Mucosa of stomach (tissue), 1 donor: ENCODE measurements around the gene TNRC18.
"Not testable (repeated sequence)": the region's sequence is repeated elsewhere in the genome, so short reads cannot be mapped to it uniquely, and the experiment has no call there.

Experiments
- H3K27me3 ChIP-seq: one replicate; pipeline ENCODE4 v1.7.0; 2013; ENCODE audit warnings: mild to moderate bottlenecking, low read length; ENCODE audit not compliant: control insufficient read depth, insufficient read depth
- H3K36me3 ChIP-seq: one replicate; pipeline ENCODE4 v1.7.0; 2013; ENCODE audit warnings: low read length; ENCODE audit not compliant: control insufficient read depth, insufficient read depth
- H3K4me1 ChIP-seq: one replicate; pipeline ENCODE4 v1.7.0; 2013; ENCODE audit warnings: mild to moderate bottlenecking, low read length; ENCODE audit not compliant: control insufficient read depth, insufficient read depth
- H3K4me3 ChIP-seq: one replicate; pipeline ENCODE4 v1.7.0; 2013; ENCODE audit warnings: low read length
- H3K9ac ChIP-seq: one replicate; pipeline ENCODE4 v1.7.0; 2013; ENCODE audit warnings: mild to moderate bottlenecking, low read length, moderate library complexity
- H3K9me3 ChIP-seq: one replicate; pipeline ENCODE4 v1.7.0; 2013; ENCODE audit warnings: mild to moderate bottlenecking, low read length, moderate library complexity; ENCODE audit not compliant: control insufficient read depth
- donor health status: Pancreatic carcinoma.

Gene TNRC18

DNA sequence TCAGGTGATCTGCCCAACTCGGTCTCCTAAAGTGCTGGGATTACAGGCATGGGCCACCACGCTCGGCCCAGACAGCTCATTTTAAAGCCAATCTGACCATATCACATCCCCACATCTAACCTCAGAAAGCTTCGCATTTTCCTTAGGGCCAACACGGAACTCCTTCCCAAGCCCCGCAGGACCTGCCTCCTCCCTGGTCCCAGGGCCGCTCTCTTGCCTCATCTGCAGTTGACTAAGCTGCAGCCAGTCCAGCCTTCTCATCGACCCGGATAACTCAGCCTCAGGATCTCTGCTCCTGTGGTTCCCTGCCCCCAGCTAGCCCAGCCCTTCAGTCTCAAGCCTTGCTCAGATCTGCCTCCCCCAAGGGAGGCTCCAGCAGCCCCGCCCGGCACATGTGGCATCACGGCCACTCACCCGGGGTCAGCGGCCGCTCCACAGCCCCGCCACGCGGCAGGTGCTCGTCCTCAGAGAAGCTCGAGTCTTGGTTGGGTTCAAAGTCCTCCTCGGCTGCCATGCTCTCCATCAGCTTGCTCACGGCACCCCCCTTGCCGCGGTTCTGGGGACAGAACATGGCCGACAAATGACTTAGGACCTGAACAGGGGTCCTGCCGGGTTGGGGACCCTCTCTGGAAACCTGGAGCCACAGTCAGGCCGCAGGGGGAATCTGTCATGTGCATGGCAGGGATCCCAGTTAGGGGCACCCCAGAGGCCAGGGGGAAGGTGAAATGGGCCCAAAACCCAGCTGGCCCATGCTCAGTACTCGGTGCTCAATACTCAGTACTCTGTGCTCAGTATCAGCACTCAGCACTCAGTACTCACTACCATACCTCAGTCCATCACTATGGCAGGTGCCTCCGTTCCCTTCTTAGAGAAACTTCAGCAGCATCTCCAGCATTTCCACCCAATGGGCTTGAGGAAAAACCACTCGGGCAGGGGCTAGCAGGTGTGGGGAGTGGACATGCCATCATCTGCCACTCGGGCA is 99.5 kb downstream of the TNRC18 start:
- H3K4me1 ChIP-seq, H3K27me3 ChIP-seq, H3K9ac ChIP-seq, H3K36me3 ChIP-seq, H3K9me3 ChIP-seq, H3K4me3 ChIP-seq: not testable (repeated sequence)

DNA sequence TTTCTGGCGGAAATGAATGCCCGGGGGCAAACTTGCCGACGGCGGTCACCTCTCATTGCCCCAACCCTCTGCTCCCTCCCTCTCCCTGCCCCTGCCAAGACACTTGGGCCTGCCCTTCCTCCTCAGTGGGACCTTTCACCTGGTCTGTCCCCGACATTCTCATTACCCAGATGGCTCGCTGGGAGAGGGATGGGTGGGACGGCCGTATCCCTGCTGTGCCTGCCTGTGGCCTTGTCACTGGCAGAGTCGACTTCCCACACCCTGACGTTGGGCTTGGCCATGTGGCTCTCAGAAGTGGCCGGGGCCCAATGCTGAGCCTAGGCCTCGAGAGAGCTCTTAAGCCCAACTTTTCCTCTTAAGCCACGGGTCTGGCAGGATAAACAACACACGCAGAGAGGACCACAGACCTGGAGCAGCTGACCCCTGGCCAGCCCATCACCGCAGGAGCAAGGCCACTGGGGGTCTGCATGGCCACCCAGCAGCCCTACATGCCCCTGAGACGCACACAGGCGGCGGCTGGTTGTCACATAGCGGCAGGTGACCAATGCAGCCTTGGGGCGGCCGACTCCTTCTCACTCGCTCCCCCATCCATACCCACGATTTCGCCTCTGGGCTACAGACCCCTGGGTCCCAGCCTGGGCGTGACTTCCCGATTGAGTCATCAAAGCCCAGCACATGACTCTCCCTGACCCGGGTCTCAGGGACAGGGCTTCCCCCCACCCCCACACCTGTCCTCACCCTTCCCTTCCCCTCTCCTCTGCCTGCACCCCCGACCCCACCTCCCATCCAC is 100.8 kb downstream of the TNRC18 start:
- H3K9ac ChIP-seq, result no peak overlapping the region
- no peaks in the 10 kb centered on the region for H3K36me3 ChIP-seq
- H3K27me3 ChIP-seq, result no peaks in the 10 kb centered on the region
- no peak overlapping the region for H3K4me3 ChIP-seq
- no peaks in the 10 kb centered on the region for H3K9me3 ChIP-seq
- H3K4me1 ChIP-seq, result no peaks in the 10 kb centered on the region

DNA sequence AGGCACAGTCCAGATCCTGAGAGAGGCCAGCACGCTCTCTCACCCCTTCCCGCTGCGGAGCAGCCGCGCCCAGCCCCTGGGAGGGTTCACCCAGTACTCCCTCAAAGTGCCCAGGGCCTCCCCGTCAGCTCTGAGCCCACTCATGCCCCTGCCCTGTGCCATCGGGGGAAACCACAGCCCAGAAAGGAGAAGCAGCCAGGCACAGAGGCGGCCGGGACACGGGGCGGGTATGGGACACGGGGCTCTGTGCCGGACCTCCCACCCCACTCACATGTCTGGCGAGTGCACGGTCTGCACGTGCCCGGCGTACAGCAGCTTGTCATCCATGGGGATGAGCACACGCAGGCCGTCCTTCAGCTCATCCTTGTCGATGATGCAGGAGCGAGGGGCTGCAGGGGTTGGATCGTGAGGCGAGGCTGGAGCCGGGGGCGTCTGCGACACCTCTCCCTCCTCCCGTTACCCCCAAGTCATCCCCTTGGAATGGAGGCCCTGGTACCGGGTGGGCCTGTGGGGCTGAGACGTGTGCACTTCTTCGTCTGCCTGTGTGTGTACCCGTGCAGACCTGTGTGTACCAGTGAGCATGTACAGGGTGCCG is 102.7 kb downstream of the TNRC18 start:
- no peaks in the 10 kb centered on the region for H3K9me3 ChIP-seq
- H3K27me3 ChIP-seq, result no peaks in the 10 kb centered on the region
- no peaks in the 10 kb centered on the region for H3K4me1 ChIP-seq
- H3K9ac ChIP-seq, result no peak overlapping the region
- H3K4me3 ChIP-seq, result no peak overlapping the region
- no peaks in the 10 kb centered on the region for H3K36me3 ChIP-seq

DNA sequence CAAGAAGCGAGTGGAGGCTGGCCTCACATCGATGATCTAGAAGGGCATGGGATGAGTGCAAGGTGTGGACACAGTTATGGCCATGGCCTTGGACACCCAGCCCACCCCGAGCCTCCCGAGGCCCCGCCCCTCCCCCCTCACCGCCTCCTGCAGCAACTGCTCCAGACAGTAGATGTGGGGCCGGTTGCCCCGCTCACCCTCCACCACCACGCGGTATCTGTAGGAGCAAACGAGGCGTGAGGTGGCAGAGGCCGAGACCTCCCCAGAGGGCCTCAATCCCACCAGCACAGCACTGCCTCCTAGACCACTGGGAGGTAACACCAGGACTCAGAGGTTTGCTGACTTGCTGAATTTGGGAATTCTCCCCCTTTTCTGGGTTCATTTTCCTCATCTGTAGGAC is 103.2 kb downstream of the TNRC18 start:
- Histone ChIP-seq H3K27me3 (no peaks in the 10 kb centered on the region), H3K4me1 (no peaks in the 10 kb centered on the region), H3K4me3 (no peak overlapping the region), H3K9ac (no peak overlapping the region), H3K9me3 (no peaks in the 10 kb centered on the region), H3K36me3 (no peaks in the 10 kb centered on the region)

DNA sequence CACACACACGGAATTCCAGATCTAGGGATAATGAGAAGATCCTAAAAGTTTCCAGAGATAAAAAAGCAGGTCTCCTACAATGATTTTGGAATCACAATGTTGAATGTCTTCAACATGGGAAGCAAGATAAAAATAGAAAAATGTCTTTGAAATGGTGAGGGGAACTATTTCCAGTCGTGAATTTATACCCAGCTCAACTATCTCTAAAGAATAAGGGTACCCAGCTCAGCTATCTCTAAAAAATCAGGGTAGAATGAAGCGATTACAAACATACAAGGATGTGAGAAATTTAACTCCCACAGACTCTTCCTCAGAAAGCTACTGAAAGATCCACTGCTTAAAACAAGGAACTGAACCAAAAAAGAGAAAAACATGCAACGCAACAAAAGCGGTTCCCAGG is 105.0 kb downstream of the TNRC18 start:
- H3K9me3 ChIP-seq, H3K9ac ChIP-seq, H3K4me1 ChIP-seq, H3K36me3 ChIP-seq, H3K4me3 ChIP-seq, H3K27me3 ChIP-seq: not testable (repeated sequence)

DNA sequence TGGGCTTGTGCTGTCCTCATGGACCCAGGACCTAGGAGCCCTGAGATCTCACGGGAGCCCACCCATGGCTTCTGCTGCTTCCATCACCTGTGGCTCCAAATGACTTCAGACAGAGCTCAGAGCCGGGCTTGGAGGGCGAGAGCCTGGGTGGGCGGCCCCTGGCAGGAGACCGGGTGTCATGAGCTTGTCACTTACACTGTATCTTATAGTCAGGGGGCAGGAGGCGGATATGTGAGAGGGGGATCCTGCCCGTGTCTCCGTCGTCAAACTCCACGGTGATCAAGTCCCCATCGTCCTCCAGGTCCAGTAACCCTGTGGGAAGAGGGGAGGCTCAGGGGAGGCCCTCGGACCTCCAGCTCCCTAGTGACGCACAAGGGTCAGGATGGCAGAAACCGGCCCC is 107.9 kb downstream of the TNRC18 start:
- Histone ChIP-seq H3K4me3 (no peak overlapping the region), H3K36me3 (peaks cover 4% of the 10 kb centered on the region), H3K9ac (no peak overlapping the region), H3K9me3 (no peaks in the 10 kb centered on the region), H3K27me3 (no peaks in the 10 kb centered on the region), H3K4me1 (no peaks in the 10 kb centered on the region)

DNA sequence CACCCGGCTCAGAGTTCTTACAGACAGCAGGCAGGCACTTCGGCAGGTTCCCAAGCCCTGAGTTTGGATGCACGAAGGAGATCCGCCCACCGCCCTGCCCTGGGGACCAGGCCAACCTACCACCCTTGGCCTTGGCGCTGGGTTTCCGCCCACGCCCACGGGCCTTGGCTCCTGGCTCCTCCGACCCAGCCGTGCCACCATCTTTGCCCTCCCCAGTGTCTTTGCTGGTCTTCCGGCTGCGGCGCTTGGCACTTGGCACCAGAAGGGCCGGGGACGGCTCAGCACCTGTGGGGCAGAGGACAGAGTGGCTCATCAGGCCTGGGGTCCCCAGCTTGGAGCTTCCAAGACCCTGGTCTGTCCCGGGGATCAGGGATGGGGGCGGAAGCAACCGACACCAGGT is 108.8 kb downstream of the TNRC18 start:
- Histone ChIP-seq H3K4me1 (no peaks in the 10 kb centered on the region), H3K9me3 (no peaks in the 10 kb centered on the region), H3K9ac (no peak overlapping the region), H3K4me3 (no peak overlapping the region), H3K27me3 (no peaks in the 10 kb centered on the region), H3K36me3 (peaks cover 4% of the 10 kb centered on the region)

DNA sequence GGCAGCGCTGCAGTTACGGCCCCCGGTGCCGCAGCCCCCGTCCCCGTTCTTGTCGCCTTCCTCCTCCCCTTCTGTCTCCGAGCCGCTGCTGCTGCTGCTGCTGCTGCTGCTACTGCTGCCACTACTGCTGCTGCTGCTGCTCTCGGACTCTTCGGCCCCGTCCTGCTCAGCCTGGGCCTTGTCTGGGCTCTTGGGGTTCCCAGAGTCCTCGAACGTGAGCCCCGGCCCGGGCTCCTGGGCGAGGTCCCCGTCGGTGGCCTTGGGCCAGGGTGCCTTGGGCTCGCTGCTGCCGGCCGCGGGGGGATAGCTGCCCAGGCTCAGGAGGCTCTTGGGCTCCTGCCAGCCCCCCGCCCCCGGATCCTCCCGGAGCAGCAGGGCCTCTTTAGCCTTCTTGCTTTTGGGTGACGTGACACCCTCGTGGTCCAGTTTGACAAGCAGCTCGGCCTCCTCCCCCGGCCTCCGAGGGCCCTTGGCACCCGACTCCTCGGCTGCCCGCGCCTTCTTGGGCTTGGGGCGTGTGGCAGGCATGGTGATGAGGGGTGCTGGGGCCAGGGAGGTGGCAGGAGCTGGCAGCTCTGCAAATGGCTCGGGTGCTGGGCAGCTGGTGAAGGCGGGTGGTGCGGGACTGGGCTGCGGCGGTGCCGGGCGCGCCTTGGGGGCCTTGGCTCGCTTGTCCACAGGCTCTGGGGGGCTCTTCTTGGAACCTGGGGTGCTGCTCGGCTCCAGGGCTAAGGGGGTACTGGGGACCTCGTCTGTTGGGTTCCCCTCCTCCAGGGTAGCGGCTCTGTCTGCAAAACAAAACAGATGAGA is 110.4 kb downstream of the TNRC18 start:
- not testable (repeated sequence) for H3K27me3 ChIP-seq, H3K36me3 ChIP-seq, H3K9ac ChIP-seq, H3K4me1 ChIP-seq, H3K4me3 ChIP-seq, H3K9me3 ChIP-seq

DNA sequence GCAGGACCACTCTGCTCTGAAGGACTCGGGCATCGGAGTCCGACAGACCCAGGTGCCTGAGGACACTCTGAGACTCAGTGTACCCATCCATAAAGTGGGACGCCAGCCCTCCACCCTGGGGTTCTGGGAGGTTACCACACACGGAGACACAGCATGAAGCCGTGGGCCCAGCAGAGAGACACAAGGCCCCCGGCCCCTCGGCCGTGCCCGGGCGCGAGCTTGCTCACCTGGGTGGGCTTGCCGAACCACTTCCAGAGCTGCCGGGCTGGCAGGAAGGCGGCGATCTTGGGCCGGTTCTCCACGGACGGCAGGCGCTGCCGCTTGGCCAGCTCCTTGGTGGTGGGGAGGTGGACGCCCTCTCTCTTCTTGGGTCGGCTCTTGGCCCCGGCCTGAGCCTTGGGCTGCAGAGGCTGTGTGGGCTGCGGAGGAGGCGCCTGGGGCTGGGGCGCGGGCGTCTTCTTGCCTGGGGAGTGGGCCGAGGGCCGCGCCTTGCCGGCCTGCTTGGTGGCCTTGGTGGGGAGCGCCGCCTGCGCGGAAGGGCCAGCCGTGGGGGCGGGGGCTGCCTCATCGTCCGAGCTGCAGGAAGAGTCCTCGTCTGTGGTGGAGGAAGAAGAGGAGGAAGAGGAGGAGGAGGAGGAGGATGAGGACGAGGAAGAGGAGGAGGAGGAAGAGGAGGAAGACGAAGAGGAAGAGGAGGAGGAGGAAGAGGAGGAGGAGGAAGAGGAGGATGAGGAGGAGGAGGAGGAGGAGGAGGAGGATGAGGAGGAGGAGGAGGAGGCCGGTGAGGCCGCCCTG is 111.2 kb downstream of the TNRC18 start:
- H3K4me3 ChIP-seq, H3K4me1 ChIP-seq, H3K27me3 ChIP-seq, H3K9me3 ChIP-seq, H3K36me3 ChIP-seq, H3K9ac ChIP-seq: not testable (repeated sequence)

DNA sequence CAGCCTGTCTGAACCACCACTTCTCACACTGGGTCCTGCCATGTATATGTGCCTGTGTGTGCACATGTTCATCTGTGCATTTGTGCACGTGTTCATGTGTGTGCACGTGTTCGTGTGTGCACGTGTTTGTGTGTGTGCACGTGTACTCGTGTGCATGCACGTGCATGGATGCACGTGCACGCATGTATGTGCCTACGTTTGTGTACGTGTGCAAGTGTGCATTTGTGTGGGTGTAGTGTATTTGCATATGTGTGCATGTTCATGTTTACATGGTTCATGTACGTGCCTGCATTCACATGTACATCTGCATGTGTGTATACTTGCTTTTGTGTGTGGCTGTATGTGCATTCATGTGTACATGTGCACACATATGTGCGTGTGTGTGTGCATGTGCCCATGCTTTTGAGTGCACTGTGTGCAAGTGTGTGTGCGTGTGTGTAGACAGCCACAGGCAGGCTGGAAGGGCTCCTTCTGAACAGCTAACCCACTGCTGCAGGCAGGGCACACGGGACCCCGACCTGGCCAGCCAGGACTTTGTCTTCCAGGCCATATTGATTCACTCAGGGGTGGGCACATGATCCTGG is 112.7 kb downstream of the TNRC18 start:
- Histone ChIP-seq H3K4me3 (no peak overlapping the region), H3K27me3 (no peaks in the 10 kb centered on the region), H3K4me1 (no peaks in the 10 kb centered on the region), H3K36me3 (peaks cover 4% of the 10 kb centered on the region), H3K9ac (no peak overlapping the region), H3K9me3 (no peaks in the 10 kb centered on the region)

DNA sequence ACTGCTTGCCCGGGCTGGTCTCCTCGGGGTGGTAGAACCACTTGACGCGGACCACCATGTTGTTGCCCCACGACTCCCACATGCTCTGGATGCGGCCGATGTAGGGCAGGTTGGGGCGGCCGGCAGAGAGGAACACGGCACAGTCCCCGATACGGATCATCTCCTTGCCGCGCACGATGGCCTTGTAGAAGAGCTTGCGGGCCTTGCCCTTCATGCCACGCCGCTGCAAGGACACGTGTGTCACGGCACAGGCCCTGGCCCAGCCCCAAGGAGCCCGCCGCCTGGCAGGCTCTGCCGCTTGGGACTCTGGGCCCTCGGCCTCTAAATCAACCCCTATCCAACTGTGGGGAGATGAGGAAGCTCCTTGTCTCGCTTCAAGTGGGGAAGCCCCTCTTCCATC is 114.5 kb downstream of the TNRC18 start:
- Histone ChIP-seq H3K9me3 (no peaks in the 10 kb centered on the region), H3K36me3 (peaks cover 4% of the 10 kb centered on the region), H3K9ac (no peak overlapping the region), H3K4me3 (no peak overlapping the region), H3K27me3 (no peaks in the 10 kb centered on the region), H3K4me1 (no peaks in the 10 kb centered on the region)
